Lower leg skin (tissue), 3 donors: ENCODE measurements around the gene SYT2.

Source experiments
- POLR2A ChIP-seq, 2 donors: fragments of 450-650 bp; IDR thresholded peaks; one replicate each; pipeline ENCODE4 v1.6.1; 2016 to 2017; ENCODE audit warnings: antibody characterized with exemption in 2 of 2, mild to moderate bottlenecking in 1 of 2, moderate library complexity in 1 of 2
- TF ChIP-seq, protein P1 (sequence below), 3 donors: fragments of 450-650 bp; IDR thresholded peaks; one replicate each; pipeline ENCODE4 v1.5.1; 2016; ENCODE audit warnings: antibody characterized with exemption in 3 of 3, mild to moderate bottlenecking in 3 of 3, moderate library complexity in 2 of 3

DNA sequence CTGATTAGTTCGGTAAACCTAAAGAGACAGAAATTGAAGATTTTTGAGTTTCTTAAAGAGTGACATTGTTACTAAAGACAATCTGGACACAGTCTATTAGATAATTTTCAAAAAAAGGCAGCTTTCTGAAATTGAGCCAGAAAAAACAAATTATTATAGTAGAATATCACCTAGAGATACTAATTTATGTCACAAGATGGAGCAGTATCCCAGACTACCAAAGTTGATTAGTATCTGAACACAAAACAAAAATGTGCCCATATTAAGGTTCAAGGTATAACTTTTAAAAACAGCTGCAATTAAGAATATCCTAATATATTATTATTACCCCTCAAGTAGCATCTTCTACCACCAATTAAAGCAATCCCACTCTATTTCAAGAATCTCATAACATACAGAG, 40.5 kb upstream of the SYT2 start:
- TF ChIP-seq, protein P1, sequence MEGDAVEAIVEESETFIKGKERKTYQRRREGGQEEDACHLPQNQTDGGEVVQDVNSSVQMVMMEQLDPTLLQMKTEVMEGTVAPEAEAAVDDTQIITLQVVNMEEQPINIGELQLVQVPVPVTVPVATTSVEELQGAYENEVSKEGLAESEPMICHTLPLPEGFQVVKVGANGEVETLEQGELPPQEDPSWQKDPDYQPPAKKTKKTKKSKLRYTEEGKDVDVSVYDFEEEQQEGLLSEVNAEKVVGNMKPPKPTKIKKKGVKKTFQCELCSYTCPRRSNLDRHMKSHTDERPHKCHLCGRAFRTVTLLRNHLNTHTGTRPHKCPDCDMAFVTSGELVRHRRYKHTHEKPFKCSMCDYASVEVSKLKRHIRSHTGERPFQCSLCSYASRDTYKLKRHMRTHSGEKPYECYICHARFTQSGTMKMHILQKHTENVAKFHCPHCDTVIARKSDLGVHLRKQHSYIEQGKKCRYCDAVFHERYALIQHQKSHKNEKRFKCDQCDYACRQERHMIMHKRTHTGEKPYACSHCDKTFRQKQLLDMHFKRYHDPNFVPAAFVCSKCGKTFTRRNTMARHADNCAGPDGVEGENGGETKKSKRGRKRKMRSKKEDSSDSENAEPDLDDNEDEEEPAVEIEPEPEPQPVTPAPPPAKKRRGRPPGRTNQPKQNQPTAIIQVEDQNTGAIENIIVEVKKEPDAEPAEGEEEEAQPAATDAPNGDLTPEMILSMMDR (IDR thresholded peaks at IDR 0.05), result no peak
- no peak for TF ChIP-seq POLR2A (IDR thresholded peaks at IDR 0.05)
